ENCODE data around the gene TBC1D24.
A peak's percentile ranks its signal among the peaks of the same experiment; 100 is the strongest.

The TBC1D24 gene

GRCh38 chr16:2523801-2524231 lies 48.9 kb downstream of the TBC1D24 start:
- no CpG with 5 or more reads among the region's 6 CpGs for WGBS (ENCODE audit: extremely low coverage, insufficient coverage, insufficient read length)

DNA sequence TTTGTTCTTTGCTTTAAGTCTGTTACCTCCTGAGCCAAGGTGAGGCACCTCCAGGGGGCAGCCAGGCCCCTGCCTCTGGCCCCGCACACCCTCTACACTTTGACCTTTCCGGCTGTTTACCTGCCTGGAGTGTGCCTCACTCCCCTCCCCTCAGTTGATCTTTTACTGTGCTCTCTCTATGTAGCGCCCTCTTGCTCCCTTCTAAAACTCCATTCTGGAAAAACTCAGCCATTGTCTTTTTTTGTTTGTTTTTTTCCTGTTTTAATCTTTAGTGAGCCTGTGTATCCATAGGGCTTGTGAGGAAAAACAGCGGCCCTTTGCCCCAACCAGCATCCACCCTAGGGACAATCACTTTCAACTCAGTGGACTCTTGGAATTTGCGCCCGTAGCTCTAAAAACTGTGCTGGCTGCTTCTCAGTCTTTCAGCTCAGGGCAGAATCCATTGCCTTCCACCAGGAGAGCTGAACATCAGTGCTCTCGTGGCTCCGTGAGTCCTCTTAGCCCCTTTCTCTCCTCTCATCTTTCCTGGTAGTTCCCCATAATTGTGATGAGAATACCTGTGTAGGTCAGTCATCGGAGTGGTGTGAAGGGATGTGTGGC lies 49.5 kb downstream of the TBC1D24 start:
- Histone ChIP-seq H3K18ac (ENCODE audit: low read length) (no peak overlapping the region), H3K4me3 (ENCODE audit: low read depth, low read length) (no peak overlapping the region), H3K4me2 (ENCODE audit: low read length) (no peak overlapping the region), H2AK5ac (ENCODE audit: low read length) (no peak overlapping the region), H4K8ac (ENCODE audit: low read depth, low read length) (no peak overlapping the region), H3K79me2 (ENCODE audit: control insufficient read depth, insufficient read depth, low read length, poor library complexity) (peaks cover 4% of the 10 kb centered on the region), H2BK12ac (ENCODE audit: low read length) (no peak overlapping the region), H3K9me3 (ENCODE audit: insufficient read depth, low read depth, low read length) (no peaks in the 10 kb centered on the region), H4K12ac (ENCODE audit: low read depth, low read length) (no peak overlapping the region), H3K23ac (ENCODE audit: low read length) (no peak overlapping the region), H3K27ac (ENCODE audit: low read depth, low read length) (no peak overlapping the region), H3K36me3 (ENCODE audit: control insufficient read depth in 1 of 2, insufficient read depth in 2 of 2, low read length in 2 of 2) (peaks cover 57 to 62% of the 10 kb centered on the region in 2 experiments), H3K27me3 (ENCODE audit: insufficient read depth, low read length) (no peaks in the 10 kb centered on the region), H2BK120ac (ENCODE audit: insufficient read depth, low read length, poor library complexity) (no peak overlapping the region), H3K9ac (ENCODE audit: low read length) (no peak overlapping the region), H4K91ac (ENCODE audit: low read depth, low read length) (no peak overlapping the region), H3K79me1 (ENCODE audit: low read length) (peaks cover 5% of the 10 kb centered on the region), H3K4ac (ENCODE audit: low read depth, low read length) (no peak overlapping the region), H2AFZ (ENCODE audit: insufficient read depth, low read length, poor library complexity) (no peak overlapping the region), H2BK5ac (ENCODE audit: low read depth, low read length, poor library complexity) (no peak overlapping the region), H3K4me1 (ENCODE audit: control insufficient read depth in 1 of 2, insufficient read depth in 2 of 2, low read length in 2 of 2) (peaks cover 9 to 11% of the 10 kb centered on the region in 2 experiments), H3K14ac (ENCODE audit: low read length) (no peak overlapping the region)
- DNase-seq, result peak in 1 of 2 donors; percentile 29
- no CpG with 5 or more reads among the region's 9 CpGs for WGBS (ENCODE audit: extremely low coverage, insufficient coverage, insufficient read length)

More at GRCh38 chr16:2523801-2524231, 48.9 kb downstream of the TBC1D24 start:
- H4K91ac ChIP-seq (ENCODE audit: low read depth, low read length), result no peak overlapping the region
- no peak overlapping the region for H3K23ac ChIP-seq (ENCODE audit: low read length)
- no peak overlapping the region for H4K8ac ChIP-seq (ENCODE audit: low read depth, low read length)
- no peaks in the 10 kb centered on the region for H3K27me3 ChIP-seq (ENCODE audit: insufficient read depth, low read length)
- H3K14ac ChIP-seq (ENCODE audit: low read length), result no peak overlapping the region
- H3K9ac ChIP-seq (ENCODE audit: low read length), result no peak overlapping the region
- no peak overlapping the region for H2AFZ ChIP-seq (ENCODE audit: insufficient read depth, low read length, poor library complexity)
- no peak overlapping the region for H3K4me3 ChIP-seq (ENCODE audit: low read depth, low read length)
- no peak overlapping the region for H2BK120ac ChIP-seq (ENCODE audit: insufficient read depth, low read length, poor library complexity)
- H3K4me2 ChIP-seq (ENCODE audit: low read length), result no peak overlapping the region
- DNase-seq, result no peak
- H3K36me3 ChIP-seq (ENCODE audit: control insufficient read depth in 1 of 2, insufficient read depth in 2 of 2, low read length in 2 of 2), result peaks cover 56 to 62% of the 10 kb centered on the region in 2 experiments
- H4K12ac ChIP-seq (ENCODE audit: low read depth, low read length), result no peak overlapping the region
- no peak overlapping the region for H3K27ac ChIP-seq (ENCODE audit: low read depth, low read length)
- peaks cover 15 to 17% of the 10 kb centered on the region in 2 experiments for H3K4me1 ChIP-seq (ENCODE audit: control insufficient read depth in 1 of 2, insufficient read depth in 2 of 2, low read length in 2 of 2)
- no peak overlapping the region for H2BK5ac ChIP-seq (ENCODE audit: low read depth, low read length, poor library complexity)
- H3K79me1 ChIP-seq (ENCODE audit: low read length), result peaks cover 5% of the 10 kb centered on the region
- peaks cover 4% of the 10 kb centered on the region for H3K79me2 ChIP-seq (ENCODE audit: control insufficient read depth, insufficient read depth, low read length, poor library complexity)
- H3K18ac ChIP-seq (ENCODE audit: low read length), result no peak overlapping the region
- H2BK12ac ChIP-seq (ENCODE audit: low read length), result no peak overlapping the region
- H2AK5ac ChIP-seq (ENCODE audit: low read length), result no peak overlapping the region
- H3K9me3 ChIP-seq (ENCODE audit: insufficient read depth, low read depth, low read length), result no peaks in the 10 kb centered on the region
- H3K4ac ChIP-seq (ENCODE audit: low read depth, low read length), result no peak overlapping the region

- H3K14ac ChIP-seq (ENCODE audit: low read length), result no peak overlapping the region
- peak overlapping the region; percentile 17 for H3K4ac ChIP-seq (ENCODE audit: low read depth, low read length)
- no peak overlapping the region for H3K4me3 ChIP-seq (ENCODE audit: low read depth, low read length)
- no peak overlapping the region for H3K9ac ChIP-seq (ENCODE audit: low read length)
- H3K27ac ChIP-seq (ENCODE audit: low read depth, low read length), result no peak overlapping the region
- WGBS (ENCODE audit: extremely low coverage, insufficient coverage, insufficient read length), result no CpG with 5 or more reads among the region's 8 CpGs
- H3K18ac ChIP-seq (ENCODE audit: low read length), result no peak overlapping the region
- H3K79me1 ChIP-seq (ENCODE audit: low read length), result no peaks in the 10 kb centered on the region
- no peak overlapping the region for H3K23ac ChIP-seq (ENCODE audit: low read length)
- no peak overlapping the region for H3K4me2 ChIP-seq (ENCODE audit: low read length)
- H2AFZ ChIP-seq (ENCODE audit: insufficient read depth, low read length, poor library complexity), result no peak overlapping the region
- no peak overlapping the region for H2BK120ac ChIP-seq (ENCODE audit: insufficient read depth, low read length, poor library complexity)
- H4K8ac ChIP-seq (ENCODE audit: low read depth, low read length), result no peak overlapping the region
- no peaks in the 10 kb centered on the region for H3K79me2 ChIP-seq (ENCODE audit: control insufficient read depth, insufficient read depth, low read length, poor library complexity)
- no peak overlapping the region for H2AK5ac ChIP-seq (ENCODE audit: low read length)
- H4K91ac ChIP-seq (ENCODE audit: low read depth, low read length), result no peak overlapping the region
- no peak for DNase-seq
- H3K27me3 ChIP-seq (ENCODE audit: insufficient read depth, low read length), result no peaks in the 10 kb centered on the region
- H2BK12ac ChIP-seq (ENCODE audit: low read length), result no peak overlapping the region
- H4K12ac ChIP-seq (ENCODE audit: low read depth, low read length), result no peak overlapping the region
- no peaks in the 10 kb centered on the region for H3K9me3 ChIP-seq (ENCODE audit: insufficient read depth, low read depth, low read length)
- H2BK5ac ChIP-seq (ENCODE audit: low read depth, low read length, poor library complexity), result no peak overlapping the region
- peaks cover 2 to 3% of the 10 kb centered on the region in 2 experiments for H3K4me1 ChIP-seq (ENCODE audit: control insufficient read depth in 1 of 2, insufficient read depth in 2 of 2, low read length in 2 of 2)
- H3K36me3 ChIP-seq (ENCODE audit: control insufficient read depth in 1 of 2, insufficient read depth in 2 of 2, low read length in 2 of 2), result peaks cover 69 to 70% of the 10 kb centered on the region in 2 experiments
Measured at GRCh38 chr16:2526135-2526534, 51.2 kb downstream of the TBC1D24 start.

- Histone ChIP-seq H3K27ac (ENCODE audit: low read depth, low read length) (no peak overlapping the region), H4K12ac (ENCODE audit: low read depth, low read length) (no peak overlapping the region), H2BK12ac (ENCODE audit: low read length) (no peak overlapping the region)
Measured at GRCh38 chr16:2527071-2527783, 52.3 kb downstream of the TBC1D24 start.

More at GRCh38 chr16:2527071-2527783, 52.3 kb downstream of the TBC1D24 start:
- peaks cover 64 to 67% of the 10 kb centered on the region in 2 experiments for H3K36me3 ChIP-seq (ENCODE audit: control insufficient read depth in 1 of 2, insufficient read depth in 2 of 2, low read length in 2 of 2)
- no peak overlapping the region for H3K4me3 ChIP-seq (ENCODE audit: low read depth, low read length)
- no peak overlapping the region for H3K9ac ChIP-seq (ENCODE audit: low read length)
- peaks cover 5% of the 10 kb centered on the region for H3K79me1 ChIP-seq (ENCODE audit: low read length)
- no peak overlapping the region for H3K4ac ChIP-seq (ENCODE audit: low read depth, low read length)
- H2AFZ ChIP-seq (ENCODE audit: insufficient read depth, low read length, poor library complexity), result no peak overlapping the region
- no peak overlapping the region for H3K14ac ChIP-seq (ENCODE audit: low read length)
- H3K18ac ChIP-seq (ENCODE audit: low read length), result no peak overlapping the region
- H2BK5ac ChIP-seq (ENCODE audit: low read depth, low read length, poor library complexity), result no peak overlapping the region
- WGBS (ENCODE audit: extremely low coverage, insufficient coverage, insufficient read length), result no CpG with 5 or more reads among the region's 12 CpGs
- no peak overlapping the region for H3K23ac ChIP-seq (ENCODE audit: low read length)
- H3K4me1 ChIP-seq (ENCODE audit: control insufficient read depth in 1 of 2, insufficient read depth in 2 of 2, low read length in 2 of 2), result peaks cover 2 to 5% of the 10 kb centered on the region in 2 experiments
- H3K79me2 ChIP-seq (ENCODE audit: control insufficient read depth, insufficient read depth, low read length, poor library complexity), result peaks cover 3% of the 10 kb centered on the region
- no peaks in the 10 kb centered on the region for H3K9me3 ChIP-seq (ENCODE audit: insufficient read depth, low read depth, low read length)
- no peak overlapping the region for H4K8ac ChIP-seq (ENCODE audit: low read depth, low read length)
- no peak for DNase-seq
- H3K4me2 ChIP-seq (ENCODE audit: low read length), result no peak overlapping the region
- no peak overlapping the region for H2BK120ac ChIP-seq (ENCODE audit: insufficient read depth, low read length, poor library complexity)
- H4K91ac ChIP-seq (ENCODE audit: low read depth, low read length), result no peak overlapping the region
- H2AK5ac ChIP-seq (ENCODE audit: low read length), result no peak overlapping the region
- no peaks in the 10 kb centered on the region for H3K27me3 ChIP-seq (ENCODE audit: insufficient read depth, low read length)

Data from trophoblast cell (in vitro differentiated cells and primary cell).